Measurements from ENCODE around the gene NRCAM. TPM values are rescaled to one million over a fixed set of nuclear protein-coding genes. Genes with fewer than 3 reads are reported as not detected.

Gene NRCAM
- total and polyA plus RNA-seq, 2 donors (not counting 1 experiment from before 2014, with no cell fraction given) = 0.75 to 4.6 TPM

- no peaks in the 10 kb centered on the region for H3K4me1 ChIP-seq (ENCODE audit: control insufficient read depth in 2 of 2, insufficient read depth in 2 of 2, low read length in 2 of 2)
- no peak for DNase-seq
- no peaks in the 10 kb centered on the region for H3K79me2 ChIP-seq (ENCODE audit: control insufficient read depth, insufficient read depth, low read length)
- Mint-ChIP-seq H3K27ac (no peak overlapping the region), H3K27me3 (peaks cover 3% of the 10 kb centered on the region), H3K9me3 (ENCODE audit: insufficient read depth) (no peaks in the 10 kb centered on the region), H3K4me1 (peaks cover 1% of the 10 kb centered on the region), H3K4me3 (no peak overlapping the region)
- no peak overlapping the region for H3K27ac ChIP-seq (ENCODE audit: low read length in 2 of 2)
- no peaks in the 10 kb centered on the region for H3K9me3 ChIP-seq (ENCODE audit: control extremely low read depth in 1 of 3, control insufficient read depth in 2 of 3, insufficient read depth in 1 of 3, low read length in 2 of 3)
- no peak overlapping the region for H3K4me2 ChIP-seq (replicated peaks; ENCODE audit: low read depth, low read length, poor library complexity, severe bottlenecking)
- H4K20me1 ChIP-seq (ENCODE audit: control insufficient read depth, insufficient read depth, low read length, poor library complexity, severe bottlenecking) = no peaks in the 10 kb centered on the region
- H3K36me3 ChIP-seq (replicated peaks in 1 of 2; ENCODE audit: control extremely low read depth in 1 of 2, control insufficient read depth in 1 of 2, extremely low read depth in 1 of 2, insufficient read depth in 2 of 2, low read length in 1 of 2) = no peaks in the 10 kb centered on the region
- WGBS (ENCODE audit: insufficient coverage) = 60% methylated on average over 1 of the region's 2 CpGs
- H2AFZ ChIP-seq (ENCODE audit: insufficient read depth, low read depth, low read length, poor library complexity, severe bottlenecking) = no peak overlapping the region
- intact Hi-C loops (cut with micrococcal nuclease) = no loop called here
- ChIA-PET POLR2A (no interaction called here), CTCF (no interaction called here)
- TF ChIP-seq CTCF (IDR thresholded peaks at IDR 0.05) (no peak), EZH2 (IDR thresholded peaks at IDR 0.05; ENCODE audit: borderline replicate concordance, insufficient read depth, low read depth, low read length, poor library complexity, severe bottlenecking) (no peak)
- H3K4me3 ChIP-seq (ENCODE audit: control extremely low read depth in 1 of 5, extremely low read depth in 1 of 5, insufficient read depth in 1 of 5, low read depth in 2 of 5, low read length in 4 of 5) = no peak overlapping the region
- no peak for ATAC-seq (ENCODE audit: low read depth)
- no peak overlapping the region for H3K9ac ChIP-seq (ENCODE audit: low read length)
- peaks cover 0 to 4% (median under 1%) of the 10 kb centered on the region in 4 experiments for H3K27me3 ChIP-seq (replicated peaks in 1 of 4; ENCODE audit: control extremely low read depth in 1 of 4, control insufficient read depth in 3 of 4, insufficient read depth in 4 of 4, low read length in 3 of 4)
These were observed 254.5 kb downstream of the NRCAM start for GRCh38 chr7:108201766-108202165.

- Histone ChIP-seq H3K36me3 (replicated peaks in 1 of 2; ENCODE audit: control extremely low read depth in 1 of 2, control insufficient read depth in 1 of 2, extremely low read depth in 1 of 2, insufficient read depth in 2 of 2, low read length in 1 of 2) (no peaks in the 10 kb centered on the region), H2AFZ (ENCODE audit: insufficient read depth, low read depth, low read length, poor library complexity, severe bottlenecking) (no peak overlapping the region), H3K4me3 (ENCODE audit: control extremely low read depth in 1 of 5, extremely low read depth in 1 of 5, insufficient read depth in 1 of 5, low read depth in 2 of 5, low read length in 4 of 5) (no peak overlapping the region), H3K9ac (ENCODE audit: low read length) (no peak overlapping the region), H3K4me2 (replicated peaks; ENCODE audit: low read depth, low read length, poor library complexity, severe bottlenecking) (no peak overlapping the region), H3K27me3 (replicated peaks in 1 of 4; ENCODE audit: control extremely low read depth in 1 of 4, control insufficient read depth in 3 of 4, insufficient read depth in 4 of 4, low read length in 3 of 4) (peaks cover 0 to 8% (median 0%) of the 10 kb centered on the region in 4 experiments), H3K27ac (ENCODE audit: low read length in 2 of 2) (no peak overlapping the region), H3K9me3 (ENCODE audit: control extremely low read depth in 1 of 3, control insufficient read depth in 2 of 3, insufficient read depth in 1 of 3, low read length in 2 of 3) (no peaks in the 10 kb centered on the region), H3K79me2 (ENCODE audit: control insufficient read depth, insufficient read depth, low read length) (no peaks in the 10 kb centered on the region), H3K4me1 (ENCODE audit: control insufficient read depth in 2 of 2, insufficient read depth in 2 of 2, low read length in 2 of 2) (no peaks in the 10 kb centered on the region), H4K20me1 (ENCODE audit: control insufficient read depth, insufficient read depth, low read length, poor library complexity, severe bottlenecking) (no peaks in the 10 kb centered on the region)
- CTCF ChIA-PET = no interaction called here
- POLR2A ChIA-PET = no interaction called here
- Mint-ChIP-seq H3K9me3 (ENCODE audit: insufficient read depth) (no peaks in the 10 kb centered on the region), H3K4me1 (no peaks in the 10 kb centered on the region), H3K27ac (no peak overlapping the region), H3K27me3 (peaks cover 3% of the 10 kb centered on the region), H3K4me3 (no peak overlapping the region)
- no CpG with 5 or more reads among the region's 1 CpG for WGBS (ENCODE audit: insufficient coverage)
- TF ChIP-seq CTCF (IDR thresholded peaks at IDR 0.05) = no peak
- no peak for TF ChIP-seq EZH2 (IDR thresholded peaks at IDR 0.05; ENCODE audit: borderline replicate concordance, insufficient read depth, low read depth, low read length, poor library complexity, severe bottlenecking)
- intact Hi-C loops (cut with micrococcal nuclease) = no loop called here
- no peak for DNase-seq
- ATAC-seq (ENCODE audit: low read depth) = no peak
These were observed 255.9 kb downstream of the NRCAM start for GRCh38 chr7:108200326-108200725.

Measured in B cell (primary cell).